Measurements from ENCODE around the gene KATNAL1. TPM values are rescaled to one million over a fixed set of nuclear protein-coding genes. Genes with fewer than 3 reads are reported as not detected.
A peak's percentile ranks its signal among the peaks of the same experiment; 100 is the strongest.

KATNAL1 gene
- total RNA-seq, 1 donor from 2014 or later: 29.1 TPM

DNA sequence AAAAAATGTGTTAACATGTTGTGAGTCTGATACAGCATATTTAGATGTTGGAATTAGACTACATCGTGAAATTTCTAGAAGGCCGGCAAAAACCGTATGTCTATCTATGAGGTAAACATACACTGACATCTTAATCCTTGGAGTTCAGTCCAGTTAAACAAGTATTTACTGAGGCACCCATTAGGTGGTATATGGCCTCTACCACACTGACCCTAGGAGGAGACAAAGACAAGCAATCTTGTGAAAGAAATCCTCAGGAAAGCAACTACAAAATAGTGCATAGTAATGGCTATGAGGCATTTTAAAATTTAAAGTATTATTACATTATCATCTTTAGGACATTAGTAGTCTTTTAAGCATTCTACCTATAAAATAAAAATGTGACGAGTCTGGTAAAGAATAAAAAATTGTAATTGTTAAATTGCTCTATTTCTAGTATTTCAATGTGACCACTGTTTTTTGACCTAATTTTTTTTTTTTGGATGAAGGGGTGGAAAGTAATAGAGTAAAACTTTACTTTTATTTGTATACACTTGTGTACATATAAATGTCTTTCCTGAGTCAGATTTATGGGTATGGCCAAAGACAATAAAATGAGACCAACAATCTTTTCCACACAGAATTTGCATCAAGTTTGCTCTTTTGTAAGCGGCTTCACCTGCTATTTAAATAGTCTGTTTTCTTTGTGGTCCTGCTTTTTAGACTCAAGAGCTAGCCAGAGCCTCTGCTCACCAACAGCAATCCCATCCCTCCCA, 50.5 kb downstream of the KATNAL1 start:
- Mint-ChIP-seq H3K4me1 (peaks cover 29% of the 10 kb centered on the region), H3K36me3 (ENCODE audit: low read depth) (peaks cover 9% of the 10 kb centered on the region), H3K4me3 (no peak overlapping the region), H3K9me3 (peaks cover 3% of the 10 kb centered on the region), H3K27me3 (ENCODE audit: low read depth) (no peaks in the 10 kb centered on the region), H3K27ac (ENCODE audit: unreplicated experiment) (peak overlapping the region; percentile 73)
- DNase-seq (ENCODE audit: low read depth, low spot score): no peak
- TF ChIP-seq, protein P1, sequence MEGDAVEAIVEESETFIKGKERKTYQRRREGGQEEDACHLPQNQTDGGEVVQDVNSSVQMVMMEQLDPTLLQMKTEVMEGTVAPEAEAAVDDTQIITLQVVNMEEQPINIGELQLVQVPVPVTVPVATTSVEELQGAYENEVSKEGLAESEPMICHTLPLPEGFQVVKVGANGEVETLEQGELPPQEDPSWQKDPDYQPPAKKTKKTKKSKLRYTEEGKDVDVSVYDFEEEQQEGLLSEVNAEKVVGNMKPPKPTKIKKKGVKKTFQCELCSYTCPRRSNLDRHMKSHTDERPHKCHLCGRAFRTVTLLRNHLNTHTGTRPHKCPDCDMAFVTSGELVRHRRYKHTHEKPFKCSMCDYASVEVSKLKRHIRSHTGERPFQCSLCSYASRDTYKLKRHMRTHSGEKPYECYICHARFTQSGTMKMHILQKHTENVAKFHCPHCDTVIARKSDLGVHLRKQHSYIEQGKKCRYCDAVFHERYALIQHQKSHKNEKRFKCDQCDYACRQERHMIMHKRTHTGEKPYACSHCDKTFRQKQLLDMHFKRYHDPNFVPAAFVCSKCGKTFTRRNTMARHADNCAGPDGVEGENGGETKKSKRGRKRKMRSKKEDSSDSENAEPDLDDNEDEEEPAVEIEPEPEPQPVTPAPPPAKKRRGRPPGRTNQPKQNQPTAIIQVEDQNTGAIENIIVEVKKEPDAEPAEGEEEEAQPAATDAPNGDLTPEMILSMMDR (conservative IDR thresholded peaks at IDR 0.05): no peak

DNA sequence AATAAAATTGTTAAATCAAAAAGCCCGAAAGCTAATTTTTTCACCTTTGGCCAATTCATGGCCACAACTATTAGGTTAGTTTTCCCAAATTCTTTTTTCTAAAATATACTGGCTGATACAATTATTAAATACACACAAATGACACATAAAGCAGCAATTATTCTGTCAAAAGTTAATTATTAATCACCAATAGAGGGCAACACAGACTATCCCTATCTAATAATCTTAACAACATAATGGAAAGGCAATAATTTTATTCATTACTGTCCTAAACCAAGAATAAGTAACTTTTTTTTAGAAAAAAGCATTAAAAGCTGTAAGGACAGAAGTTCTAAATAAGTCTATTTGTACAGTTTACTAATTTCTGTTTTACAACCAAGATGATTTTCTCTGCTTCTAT, 51.7 kb downstream of the KATNAL1 start:
- H3K4me1 Mint-ChIP-seq: peaks cover 29% of the 10 kb centered on the region
- DNase-seq (ENCODE audit: low read depth, low spot score): no peak
- TF ChIP-seq, protein P1 (conservative IDR thresholded peaks at IDR 0.05): no peak
- peaks cover 5% of the 10 kb centered on the region for H3K9me3 Mint-ChIP-seq
- no peaks in the 10 kb centered on the region for H3K27me3 Mint-ChIP-seq (ENCODE audit: low read depth)
- H3K36me3 Mint-ChIP-seq (ENCODE audit: low read depth): peaks cover 12% of the 10 kb centered on the region
- H3K4me3 Mint-ChIP-seq: no peak overlapping the region
- no peak overlapping the region for H3K27ac Mint-ChIP-seq (ENCODE audit: unreplicated experiment)

DNA sequence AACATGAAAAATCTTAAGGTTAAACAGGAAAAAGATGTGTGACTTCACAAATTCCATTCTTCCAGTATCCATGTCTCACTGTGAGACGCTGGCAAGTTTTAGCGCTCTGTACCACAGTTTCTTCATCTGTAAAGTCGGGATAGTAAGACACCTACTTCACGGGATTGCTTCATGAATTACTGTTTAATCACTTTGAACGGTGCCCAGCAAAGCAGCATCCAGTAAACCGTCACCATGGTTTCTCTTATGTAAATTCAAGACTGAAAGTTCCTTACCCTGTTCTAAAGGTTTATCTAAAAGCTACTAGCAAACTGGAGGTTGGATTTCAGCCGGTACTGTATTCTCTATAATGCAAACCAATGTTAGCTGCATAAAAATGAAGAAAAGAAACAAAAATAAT, 53.5 kb downstream of the KATNAL1 start:
- Mint-ChIP-seq H3K4me3 (no peak overlapping the region), H3K27me3 (ENCODE audit: low read depth) (no peaks in the 10 kb centered on the region), H3K9me3 (peaks cover 7% of the 10 kb centered on the region), H3K4me1 (peaks cover 23% of the 10 kb centered on the region), H3K36me3 (ENCODE audit: low read depth) (peaks cover 23% of the 10 kb centered on the region), H3K27ac (ENCODE audit: unreplicated experiment) (no peak overlapping the region)
- TF ChIP-seq, protein P1 (conservative IDR thresholded peaks at IDR 0.05): no peak
- no peak for DNase-seq (ENCODE audit: low read depth, low spot score)

DNA sequence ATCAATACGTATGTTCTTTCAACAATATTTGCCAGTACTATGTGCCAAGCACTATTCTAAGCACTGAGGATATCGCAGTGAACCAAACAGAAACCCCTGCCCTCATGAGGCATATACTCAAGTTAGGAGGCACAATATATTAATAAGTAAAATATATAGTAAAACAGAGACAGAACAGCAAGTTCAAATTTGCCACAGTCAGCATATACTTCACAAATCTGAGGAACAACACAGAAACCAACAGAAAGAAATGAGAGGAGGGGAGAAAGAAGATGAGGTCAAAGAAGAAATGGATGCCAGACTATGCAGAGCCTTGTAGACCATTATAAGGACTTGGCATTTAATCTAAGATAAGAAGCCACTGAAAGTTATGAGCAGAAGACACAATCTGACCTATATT, 59.9 kb downstream of the KATNAL1 start:
- TF ChIP-seq, protein P1 (conservative IDR thresholded peaks at IDR 0.05): no peak
- Mint-ChIP-seq H3K9me3 (peaks cover 16% of the 10 kb centered on the region), H3K36me3 (ENCODE audit: low read depth) (peaks cover 43% of the 10 kb centered on the region), H3K27ac (ENCODE audit: unreplicated experiment) (no peak overlapping the region), H3K4me1 (no peaks in the 10 kb centered on the region), H3K4me3 (no peak overlapping the region), H3K27me3 (ENCODE audit: low read depth) (no peaks in the 10 kb centered on the region)
- no peak for DNase-seq (ENCODE audit: low read depth, low spot score)

DNA sequence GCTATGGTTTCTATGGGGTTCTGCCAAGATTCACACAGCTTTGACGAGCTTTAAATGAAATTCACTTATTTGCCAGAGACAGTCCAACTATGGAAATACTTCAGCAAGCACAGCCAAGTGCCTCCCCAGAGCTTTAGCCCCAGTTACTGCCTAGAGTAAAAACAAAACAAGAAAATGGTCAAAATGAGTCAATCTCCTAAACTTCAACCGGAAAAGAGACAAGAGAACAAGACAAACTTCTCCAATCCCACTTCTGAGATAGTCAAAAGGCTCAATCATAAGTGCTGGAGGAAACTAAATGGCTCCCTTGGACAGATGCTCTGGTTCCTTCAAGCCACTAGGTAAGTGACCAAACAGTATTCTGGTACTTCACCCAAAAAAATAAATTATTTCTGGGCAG, 65.8 kb downstream of the KATNAL1 start:
- Mint-ChIP-seq H3K27ac (ENCODE audit: unreplicated experiment) (no peak overlapping the region), H3K4me1 (no peaks in the 10 kb centered on the region), H3K36me3 (ENCODE audit: low read depth) (peaks cover 21% of the 10 kb centered on the region), H3K9me3 (peaks cover 6% of the 10 kb centered on the region), H3K27me3 (ENCODE audit: low read depth) (no peaks in the 10 kb centered on the region), H3K4me3 (no peak overlapping the region)
- no peak for DNase-seq (ENCODE audit: low read depth, low spot score)
- TF ChIP-seq, protein P1 (conservative IDR thresholded peaks at IDR 0.05): no peak
